IPS-NIHi7 (cell line): Measurements from ENCODE around the gene NGFR.
A peak's percentile ranks its signal among the peaks of the same experiment; 100 is the strongest.

ENCODE experiments used
- DNase-seq: peaks from one replicate; pipeline ENCODE4 v3.0.0; 2012; ENCODE audit warnings: mixed read lengths; ENCODE audit errors: extremely low spot score

The NGFR gene

GRCh38 chr17:49469831-49470810, 25.0 kb upstream of the NGFR start:
- DNase-seq: peak; percentile 66

- DNase-seq: peak; percentile 66
Observed at GRCh38 chr17:49471089-49471683, 23.9 kb upstream of the NGFR start.

GRCh38 chr17:49471769-49472168, 23.3 kb upstream of the NGFR start:
- no peak for DNase-seq

GRCh38 chr17:49472527-49472926, 22.6 kb upstream of the NGFR start:
- no peak for DNase-seq

- no peak for DNase-seq
Observed at GRCh38 chr17:49473900-49474751, 21.0 kb upstream of the NGFR start.

GRCh38 chr17:49477709-49478108, 17.4 kb upstream of the NGFR start:
- no peak for DNase-seq

GRCh38 chr17:49480836-49481615, 14.1 kb upstream of the NGFR start:
- no peak for DNase-seq

- DNase-seq: no peak
Observed at GRCh38 chr17:49482144-49482817, 12.8 kb upstream of the NGFR start.

- DNase-seq: no peak
Observed at GRCh38 chr17:49483599-49484509, 11.2 kb upstream of the NGFR start.

- no peak for DNase-seq
Observed at GRCh38 chr17:49484588-49484987, 10.5 kb upstream of the NGFR start.

GRCh38 chr17:49486012-49486641, 9.0 kb upstream of the NGFR start:
- DNase-seq: peak; percentile 92

- peak; percentile 59 for DNase-seq
Observed at GRCh38 chr17:49487183-49487582, 7.9 kb upstream of the NGFR start.

GRCh38 chr17:49488612-49489011, 6.5 kb upstream of the NGFR start:
- DNase-seq: no peak

GRCh38 chr17:49489348-49489747, 5.7 kb upstream of the NGFR start:
- no peak for DNase-seq

GRCh38 chr17:49490276-49490675, 4.8 kb upstream of the NGFR start:
- no peak for DNase-seq

GRCh38 chr17:49491192-49491769, 3.8 kb upstream of the NGFR start:
- no peak for DNase-seq

- no peak for DNase-seq
Observed at GRCh38 chr17:49494399-49494985, 601 bp upstream of the NGFR start.

- no peak for DNase-seq
Observed at GRCh38 chr17:49495842-49496182, 719 bp downstream of the NGFR start.
